Ramos (cell line): ENCODE measurements around the gene RFPL2.
"Not testable (repeated sequence)": the region's sequence is repeated elsewhere in the genome, so short reads cannot be mapped to it uniquely, and the experiment has no call there.

Source experiments
- in situ Hi-C: fragments of 300-500 bp; cut with MboI; formaldehyde crosslinking; loops from one replicate; pipeline ENCODE4 v1.14.3; 2022; ENCODE audit warnings: low sequenced_read_pairs; ENCODE audit not compliant: unreplicated experiment

The RFPL2 gene

DNA sequence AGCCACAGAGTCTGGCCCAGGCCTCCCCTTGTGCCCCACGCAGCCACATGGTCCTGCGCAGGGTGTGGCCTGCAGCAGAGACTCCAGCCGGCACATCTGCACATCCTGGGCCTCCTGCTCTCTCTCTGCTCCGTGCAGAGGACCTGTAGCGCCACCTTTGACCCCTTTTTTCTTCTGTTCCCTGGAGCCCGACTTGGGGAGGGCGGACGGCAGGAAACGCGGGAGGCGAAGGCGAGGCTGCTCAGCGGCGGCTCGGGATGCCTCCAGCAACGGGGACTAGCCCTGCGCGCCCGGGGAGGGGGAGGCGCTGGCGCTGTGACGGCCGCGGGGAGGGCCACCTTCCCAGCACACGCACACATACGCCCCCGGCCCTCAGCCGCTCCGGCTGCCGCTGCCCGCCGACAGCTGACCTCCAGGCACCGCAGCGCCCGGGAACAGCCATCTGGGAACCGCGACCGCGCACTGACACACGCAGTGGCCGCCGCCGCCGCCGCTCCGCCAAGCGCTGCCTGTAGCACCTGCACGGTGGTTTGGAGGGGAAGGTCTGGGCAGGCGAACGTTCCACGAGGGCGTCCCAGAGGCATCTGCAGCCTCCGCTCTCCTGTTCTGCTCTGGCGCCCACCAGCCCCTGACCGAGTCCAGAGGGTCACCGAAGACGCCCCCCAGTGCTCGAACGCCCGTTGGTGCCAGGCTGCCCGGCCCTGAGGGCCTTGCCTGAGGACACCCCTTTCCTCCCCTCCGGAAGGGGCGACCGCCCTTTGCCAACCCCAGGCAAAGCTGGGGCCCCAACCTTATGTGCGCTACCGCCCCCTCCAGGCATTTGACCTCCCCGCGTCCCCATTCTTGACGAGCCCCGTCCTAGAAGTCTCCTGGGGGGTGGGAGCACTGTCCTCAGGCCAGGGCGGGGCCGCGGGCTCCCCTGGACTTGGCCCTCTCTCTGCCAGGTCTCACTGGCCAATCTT, 28.9 kb downstream of the RFPL2 start:
- in situ Hi-C loops, result no loop called here

DNA sequence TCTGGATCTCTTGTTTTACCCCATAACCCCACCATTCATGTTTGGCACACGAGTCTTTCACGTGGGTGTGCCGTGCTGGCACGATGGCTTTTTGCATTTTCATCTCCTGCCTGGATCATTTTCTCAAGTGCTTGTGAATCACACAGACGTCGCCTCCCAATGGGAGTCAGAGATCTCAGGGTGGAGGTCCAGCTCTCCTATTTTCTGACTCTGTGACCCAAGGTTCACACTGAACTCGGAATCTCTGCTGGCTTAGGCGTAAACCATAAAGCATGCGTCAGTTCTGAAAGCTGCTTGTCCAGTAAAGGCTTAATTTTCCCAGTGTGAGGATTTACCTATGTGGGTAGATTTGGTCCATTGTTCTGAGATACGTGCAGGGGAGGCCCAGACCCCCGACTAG, 29.8 kb downstream of the RFPL2 start:
- in situ Hi-C loops, result no loop called here

DNA sequence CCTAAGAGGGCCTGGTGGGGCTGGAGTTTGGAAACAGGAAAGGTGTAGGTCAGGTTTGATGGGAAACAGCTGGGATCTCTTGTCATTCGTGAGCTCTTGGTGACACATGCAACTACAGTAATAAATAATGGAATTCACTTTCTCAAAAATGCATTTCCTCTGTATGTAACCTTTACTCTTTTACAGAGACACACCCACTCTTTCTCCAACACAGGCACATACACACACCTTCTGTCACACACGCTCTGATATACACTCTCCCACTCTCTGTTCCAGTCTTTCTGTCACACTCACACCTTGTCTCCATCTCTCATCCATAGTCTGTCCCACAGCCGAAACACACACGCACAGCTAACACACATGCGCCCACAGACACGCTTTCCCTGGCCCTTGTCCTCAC, 39.2 kb downstream of the RFPL2 start:
- in situ Hi-C loops, result no loop called here

DNA sequence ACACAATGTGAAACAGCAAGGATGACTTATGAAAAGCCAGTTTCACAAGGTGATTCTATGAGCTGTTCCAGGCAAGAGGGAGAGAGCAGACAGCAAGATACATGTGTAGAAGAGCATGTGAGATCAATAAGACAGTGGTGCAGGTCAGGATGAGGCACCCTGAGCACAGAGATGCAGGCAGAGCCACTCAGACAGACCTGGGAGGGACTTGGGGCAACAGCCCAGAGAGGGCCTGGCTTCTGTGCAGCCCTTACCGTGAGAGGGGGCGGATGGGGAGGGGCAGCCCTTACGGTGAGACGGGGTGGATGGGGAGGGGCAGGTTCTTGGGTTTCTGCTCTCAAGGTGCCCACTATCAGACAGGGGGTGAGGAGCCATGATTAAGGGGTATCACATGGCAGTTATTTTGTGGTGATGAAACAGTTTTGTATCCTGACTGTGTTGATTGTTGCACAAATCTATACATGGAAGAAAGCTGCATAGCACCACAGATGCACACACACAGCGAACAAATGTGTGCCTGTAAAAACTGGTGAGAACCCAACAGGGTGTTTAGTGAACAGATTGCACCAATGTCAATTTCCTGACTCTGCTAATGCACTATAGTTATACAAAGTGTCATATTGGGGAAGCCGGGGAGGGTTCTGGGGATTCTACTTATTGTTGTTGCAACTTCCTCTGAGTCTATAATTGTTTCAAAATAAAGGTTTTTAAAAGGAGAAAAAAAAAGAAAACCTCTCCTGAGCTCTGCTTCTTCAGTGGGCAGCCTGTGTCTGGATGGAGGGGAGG, 40.6 kb downstream of the RFPL2 start:
- in situ Hi-C loops, result no loop called here

DNA sequence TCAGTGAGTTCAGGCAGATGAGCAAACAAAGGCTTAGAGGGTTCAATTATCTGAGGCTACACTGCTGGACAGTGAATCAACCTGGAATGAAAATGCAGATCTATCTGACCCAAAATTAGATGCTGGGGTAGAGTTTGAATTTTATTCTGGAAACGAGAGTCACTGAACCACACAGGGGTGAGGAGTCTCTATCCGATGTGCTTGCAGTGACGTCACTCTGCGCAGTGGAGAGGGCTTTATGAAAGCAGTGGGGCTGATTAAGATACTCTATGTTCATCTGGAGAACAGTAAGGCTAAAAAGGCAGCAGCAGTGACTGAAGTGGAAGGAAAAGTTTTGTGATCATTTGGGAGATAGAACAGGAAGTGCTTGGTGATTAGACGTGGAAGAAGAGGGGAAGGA, 44.5 kb downstream of the RFPL2 start:
- in situ Hi-C loops, result not testable (repeated sequence)

DNA sequence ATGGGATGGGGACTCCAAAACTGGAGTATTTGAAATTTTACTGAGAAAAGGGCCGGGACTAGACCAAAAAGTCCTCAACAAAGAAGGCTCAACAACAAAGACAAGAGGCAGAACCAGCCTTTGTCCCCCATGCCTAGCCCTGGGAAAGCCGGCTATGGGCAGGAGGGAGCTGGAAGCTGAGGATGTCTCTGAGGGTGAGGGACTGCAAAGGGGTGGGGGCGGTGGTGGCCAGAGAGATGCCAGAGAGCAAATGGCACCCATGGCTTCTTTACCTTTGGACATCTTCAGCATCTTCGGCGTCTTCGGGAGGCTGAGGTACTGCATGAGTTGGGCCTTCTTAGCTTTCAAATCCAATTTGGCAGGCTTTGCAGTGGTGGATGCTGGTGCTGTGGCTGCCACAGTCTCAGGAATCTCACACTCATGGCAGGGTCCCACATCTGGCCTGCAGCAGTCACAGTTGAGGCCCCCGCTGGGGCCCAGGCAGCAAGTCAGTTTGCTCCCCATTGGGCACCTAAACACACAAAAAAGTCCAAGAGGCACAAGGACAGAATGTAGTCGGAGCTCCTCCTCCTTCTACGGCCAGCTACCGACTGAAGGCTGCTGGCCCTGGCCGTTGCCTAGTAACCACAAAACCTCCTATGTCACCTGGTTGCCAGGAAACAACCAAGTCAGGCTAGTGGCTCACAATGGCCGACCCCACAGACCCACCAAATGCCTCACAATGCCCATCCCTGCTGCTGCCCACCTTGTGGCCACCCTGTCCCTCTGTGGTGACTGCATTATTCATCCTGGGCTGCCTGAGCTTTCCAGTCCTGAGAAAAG, 46.0 kb downstream of the RFPL2 start, which contains the start of gene C22orf42:
TSS of gene C22orf42 (minus strand) at position 592 of the 822 bp plus-strand sequence. CDS start at position 504, 88 bp downstream.
- in situ Hi-C loops, result no loop called here

DNA sequence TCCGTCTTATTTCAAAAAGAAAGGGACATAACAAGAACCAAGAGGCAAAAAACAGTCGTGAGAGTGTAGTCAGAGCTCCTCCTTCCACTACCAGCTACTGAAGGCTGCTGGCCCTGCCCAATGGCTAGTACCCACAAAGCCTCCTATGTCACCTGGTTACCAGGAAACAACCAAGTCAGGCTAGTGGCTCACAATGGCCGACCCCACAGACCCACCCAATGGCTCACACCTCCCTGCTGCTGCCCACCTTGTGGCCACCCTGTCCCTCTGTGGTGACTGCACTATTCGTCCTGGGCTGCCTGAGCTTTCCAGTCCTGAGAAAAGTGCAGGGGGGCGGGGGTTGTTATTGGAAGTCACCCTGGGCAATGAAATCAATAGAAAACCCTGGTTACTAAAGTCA, 47.2 kb downstream of the RFPL2 start:
- in situ Hi-C loops, result not testable (repeated sequence)

DNA sequence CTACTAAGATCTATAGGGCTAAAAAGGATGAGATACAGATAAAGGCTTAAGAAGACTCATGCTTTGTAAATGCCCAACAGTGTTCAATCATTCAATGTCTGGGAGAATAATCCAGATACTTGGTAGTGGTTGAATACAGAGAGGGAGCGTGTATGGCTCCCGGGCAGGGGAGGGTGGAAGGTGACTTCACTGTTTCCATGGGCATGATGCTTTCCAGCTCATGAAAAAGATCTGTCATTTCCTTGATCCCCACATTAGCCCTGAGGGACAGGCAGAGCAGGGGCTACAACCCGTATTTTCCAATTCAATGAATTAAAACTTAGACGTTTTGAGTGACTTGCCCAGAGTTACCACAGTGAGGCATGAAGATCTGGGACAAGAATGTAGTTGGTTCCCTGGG, 50.1 kb downstream of the RFPL2 start:
- in situ Hi-C loops, result not testable (repeated sequence)

DNA sequence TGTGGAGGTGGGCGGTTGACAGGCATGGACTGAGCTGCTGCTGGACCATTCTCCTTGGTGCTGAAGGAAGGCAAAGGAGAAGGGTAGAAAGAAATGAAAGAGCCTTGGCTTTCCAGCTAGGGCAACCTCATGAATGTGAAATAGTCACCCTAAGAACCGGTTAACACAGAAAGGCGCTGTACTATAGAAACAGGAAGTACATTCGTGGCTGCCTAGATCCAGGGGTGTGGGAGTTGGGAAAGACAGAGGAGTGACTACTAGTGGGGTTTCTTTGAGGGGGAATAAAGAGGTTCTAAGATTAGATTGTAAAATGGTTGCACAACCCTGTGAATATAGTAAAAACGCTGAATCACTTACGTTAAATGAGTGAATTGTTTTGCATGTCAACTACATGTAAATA, 53.2 kb downstream of the RFPL2 start:
- in situ Hi-C loops, result not testable (repeated sequence)

DNA sequence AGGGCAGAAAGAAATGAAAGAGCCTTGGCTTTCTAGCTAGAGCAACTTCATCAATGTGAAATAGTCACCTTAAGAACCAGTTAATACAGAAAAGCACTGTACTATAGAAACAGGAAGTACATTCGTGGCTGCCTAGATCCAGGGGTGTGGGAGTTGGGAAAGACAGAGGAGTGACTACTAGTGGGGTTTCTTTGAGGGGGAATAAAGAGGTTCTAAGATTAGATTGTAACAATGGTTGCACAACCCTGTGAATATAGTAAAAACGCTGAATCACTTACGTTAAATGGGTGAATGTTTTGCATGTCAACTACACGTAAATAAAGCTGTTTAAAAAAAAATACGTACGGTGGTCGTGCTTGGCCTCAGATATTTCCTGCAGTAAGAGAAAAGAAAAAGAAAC, 54.2 kb downstream of the RFPL2 start:
- in situ Hi-C loops, result not testable (repeated sequence)

DNA sequence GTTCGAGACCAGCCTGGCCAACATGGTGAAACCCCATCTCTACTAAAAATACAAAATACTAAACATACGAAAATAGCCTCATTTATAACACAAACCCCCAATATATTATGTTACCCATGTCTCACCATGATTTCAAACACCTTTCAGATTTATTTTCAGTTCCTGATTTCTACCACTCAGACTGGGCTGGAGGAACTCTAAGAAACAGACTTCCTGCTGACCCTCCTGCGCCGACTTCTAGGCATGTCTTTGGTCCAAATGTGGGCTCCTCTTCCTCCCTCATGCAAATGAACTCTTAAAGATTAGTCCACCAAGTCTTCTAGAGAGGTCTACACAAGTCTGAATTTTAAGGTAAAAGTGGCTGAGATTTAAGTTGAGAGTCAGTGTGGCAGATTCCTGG, 56.5 kb downstream of the RFPL2 start:
- in situ Hi-C loops, result loop anchor here (25.0 kb wide), 1 partner anchor 314 kb away; the partner anchor contains the start of genes BPIFC and FBXO7

DNA sequence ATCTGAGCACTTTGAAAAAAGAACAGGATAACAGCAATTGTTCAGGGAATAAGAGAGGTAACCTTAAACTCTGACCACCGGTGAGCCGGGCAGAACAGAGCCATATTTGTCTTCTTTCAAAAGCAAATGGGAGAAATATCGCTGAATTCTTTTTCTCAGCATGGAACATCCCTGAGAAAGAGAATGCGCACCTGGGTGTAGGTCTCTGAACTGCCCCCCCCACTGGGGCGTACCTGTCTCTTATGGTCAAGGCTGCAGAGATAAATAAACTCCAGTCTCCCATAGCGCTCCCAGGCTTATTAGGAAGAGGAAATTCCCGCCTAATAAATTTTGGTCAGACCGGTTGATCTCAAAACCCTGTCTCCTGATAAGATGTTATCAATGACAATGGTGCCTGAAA, 57.7 kb downstream of the RFPL2 start:
- in situ Hi-C loops, result loop anchor here (25.0 kb wide), 1 partner anchor 315 kb away; the partner anchor contains the start of genes BPIFC and FBXO7

DNA sequence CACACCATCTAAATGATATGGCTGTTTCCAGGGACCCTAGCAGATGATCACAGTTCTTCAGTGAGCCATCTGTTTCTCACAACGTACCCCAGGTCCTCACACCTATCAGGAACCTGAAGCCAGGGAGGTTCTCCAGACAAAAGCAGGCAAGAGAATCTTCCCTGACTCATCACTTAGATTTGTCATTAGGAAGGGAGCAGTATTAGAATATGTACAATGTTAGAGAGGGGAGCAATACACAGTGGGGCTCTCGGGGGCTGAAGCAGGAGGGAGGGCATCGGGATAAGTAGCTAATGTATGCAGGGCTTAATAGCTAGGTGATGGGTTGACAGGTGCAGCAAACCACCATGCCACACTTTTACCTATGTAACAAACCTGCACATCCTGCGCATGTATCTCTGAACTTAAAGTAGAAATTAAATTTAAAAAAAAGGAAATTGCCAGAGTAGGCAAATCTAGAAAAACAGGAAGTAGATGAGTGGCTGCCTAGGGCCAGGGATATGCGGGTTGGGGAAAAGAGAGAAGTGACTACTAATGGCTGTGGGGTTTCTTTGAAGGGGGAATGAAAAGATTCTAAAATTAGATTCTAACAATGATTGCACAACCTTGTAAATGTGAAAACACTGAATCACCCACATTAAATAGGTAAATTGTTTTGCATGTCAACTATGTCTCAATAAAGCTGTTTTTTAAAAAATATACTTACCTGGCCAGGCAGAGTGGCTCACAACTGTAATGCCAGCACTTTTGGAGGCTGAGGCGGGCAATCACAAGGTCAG, 60.2 kb downstream of the RFPL2 start:
- in situ Hi-C loops, result loop anchor here (25.0 kb wide), 1 partner anchor 318 kb away; the partner anchor contains the start of genes BPIFC and FBXO7

DNA sequence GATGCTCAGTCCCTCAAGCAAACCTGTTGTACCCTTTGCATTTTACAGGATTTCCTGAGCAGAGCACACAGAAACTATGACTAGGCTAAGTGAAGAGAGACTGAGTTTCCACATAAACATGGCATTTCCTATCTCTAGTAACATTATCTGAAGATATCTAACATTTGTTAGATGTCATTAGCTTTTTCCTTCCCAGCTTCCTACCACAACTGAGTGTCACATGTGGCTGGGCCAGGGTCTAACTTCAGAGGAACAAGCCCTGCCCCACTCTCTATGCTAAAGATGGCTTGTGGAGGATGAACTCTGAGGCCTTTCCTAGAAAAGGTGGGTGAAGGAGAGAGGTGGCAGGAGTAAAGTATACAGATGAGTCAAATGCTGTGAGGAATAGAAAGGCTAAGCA, 62.3 kb downstream of the RFPL2 start:
- in situ Hi-C loops, result loop anchor here (25.0 kb wide), 1 partner anchor 320 kb away; the partner anchor contains the start of genes BPIFC and FBXO7

DNA sequence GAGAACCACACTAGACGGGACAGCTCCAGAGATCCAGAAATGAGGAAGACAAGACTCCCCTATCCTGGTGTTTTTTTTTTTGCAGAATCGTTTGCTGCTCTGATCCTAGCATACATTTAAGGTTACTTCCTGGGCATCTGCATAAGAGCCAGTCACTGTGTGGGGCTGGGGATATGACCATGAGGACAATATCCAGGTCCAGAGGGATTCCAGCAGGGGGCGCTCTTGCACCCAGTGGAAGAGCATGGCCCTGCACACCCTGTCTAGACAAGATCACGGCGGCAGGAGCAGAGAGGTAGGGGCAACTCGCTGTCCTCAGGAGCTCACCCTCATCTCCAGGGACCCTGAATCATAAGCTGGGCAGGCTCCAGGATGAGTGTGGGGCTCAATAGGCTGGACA, 64.2 kb downstream of the RFPL2 start:
- in situ Hi-C loops, result loop anchor here (25.0 kb wide), 1 partner anchor 322 kb away; the partner anchor contains the start of genes BPIFC and FBXO7
